Diencephalon (tissue), 1 donor: ENCODE data around the gene CLIP3. TPM values are rescaled to one million over a fixed set of nuclear protein-coding genes. Genes with fewer than 3 reads are reported as not detected.

Source experiments
- total RNA-seq: library from RNA; depleted of rRNA; stranded (reverse); fragments of >200 nt; gene quantifications from one replicate; pipeline ENCODE4 v1.2.3, GENCODE V29; 2014

The CLIP3 gene
- total RNA-seq: 42.4 TPM

GRCh38 chr19:36032251-36033104 lies at the start of gene CLIP3:
Gene CLIP3 (minus strand): TSS chr19:36032873. CDS start chr19:36032357, 516 bp downstream.

GRCh38 chr19:36054733-36055686 lies 22.3 kb upstream of the CLIP3 start, which contains the start of gene WDR62:
Gene WDR62 (plus strand): TSS chr19:36054897. CDS start chr19:36054972, 75 bp downstream.

GRCh38 chr19:36054119-36054732 lies 21.6 kb upstream of the CLIP3 start, which contains the start of gene THAP8:
Gene THAP8 (minus strand): TSS chr19:36054285. CDS start chr19:36054217, 68 bp downstream.

GRCh38 chr19:36014012-36014924 lies 18.4 kb downstream of the CLIP3 start, which contains the start of gene ALKBH6:
Gene ALKBH6 (minus strand): TSS chr19:36014213. CDS start chr19:36013397, 816 bp downstream.

GRCh38 chr19:36008336-36008978 lies 24.2 kb downstream of the CLIP3 start, which contains the start of gene SYNE4:
Gene SYNE4 (minus strand): TSS chr19:36008813. CDS start chr19:36008681, 132 bp downstream.

GRCh38 chr19:35995048-35995993 lies 37.4 kb downstream of the CLIP3 start, which contains the start of gene SDHAF1:
Gene SDHAF1 (plus strand): TSS chr19:35995188. CDS start chr19:35995275, 87 bp downstream.

Other genes starting within 250 kb of the CLIP3 start
- not detected for gene PRODH2, start 220.0 kb downstream of the CLIP3 start, total RNA-seq
- 0.46 TPM for gene NPHS1, start 180.4 kb downstream of the CLIP3 start, total RNA-seq
- gene KIRREL2, start 176.0 kb downstream of the CLIP3 start, total RNA-seq: 1.8 TPM
- gene APLP1, start 164.3 kb downstream of the CLIP3 start, total RNA-seq: 328 TPM
- 2.8 TPM for gene NFKBID, start 132.3 kb downstream of the CLIP3 start, total RNA-seq
- gene HCST, start 130.3 kb downstream of the CLIP3 start, total RNA-seq: 0.92 TPM
- 5.5 TPM for gene TYROBP, start 124.6 kb downstream of the CLIP3 start, total RNA-seq
- 21.2 TPM for gene LRFN3, start 96.5 kb downstream of the CLIP3 start, total RNA-seq
- gene SDHAF1, start 37.7 kb downstream of the CLIP3 start, total RNA-seq: 17.3 TPM
- 1.6 TPM for gene SYNE4, start 24.1 kb downstream of the CLIP3 start, total RNA-seq
- 13.6 TPM for gene ALKBH6, start 18.7 kb downstream of the CLIP3 start, total RNA-seq
- 4.8 TPM for gene THAP8, start 21.4 kb upstream of the CLIP3 start, total RNA-seq
- gene WDR62, start 22.0 kb upstream of the CLIP3 start, total RNA-seq: 2.3 TPM
- not detected for gene OVOL3, start 78.3 kb upstream of the CLIP3 start, total RNA-seq
- gene POLR2I, start 82.0 kb upstream of the CLIP3 start, total RNA-seq: 104 TPM
- 289 TPM for gene TBCB, start 82.6 kb upstream of the CLIP3 start, total RNA-seq
- 138 TPM for gene CAPNS1, start 107.2 kb upstream of the CLIP3 start, total RNA-seq
- gene COX7A1, start 119.6 kb upstream of the CLIP3 start, total RNA-seq: 2.3 TPM
- gene ZNF565, start 181.8 kb upstream of the CLIP3 start, total RNA-seq: 11.1 TPM
- 65.5 TPM for gene ZNF146, start 182.2 kb upstream of the CLIP3 start, total RNA-seq